ENCODE results near the gene LRCH1. TPM values are rescaled to one million over a fixed set of nuclear protein-coding genes. Genes with fewer than 3 reads are reported as not detected.

The LRCH1 gene
- total and polyA plus RNA-seq, 10 of the 15 experiments (the other 5 are each of a cell fraction or from before 2014, with no cell fraction given), result 5.3 to 48.9 (median 14.4) TPM

GRCh38 chr13:46683676-46684260 lies 130.8 kb downstream of the LRCH1 start (continued):
- TF ChIP-seq IRF5 (IDR thresholded peaks at IDR 0.05; ENCODE audit: borderline replicate concordance), result no peak
- no peak for TF ChIP-seq GATAD2B (conservative IDR thresholded peaks at IDR 0.05; ENCODE audit: low read depth)
- peak; percentile 72; the same call in 1 of the 2 replicates for TF ChIP-seq CBFB (IDR thresholded peaks at IDR 0.05; ENCODE audit: low read depth)
- peak; percentile 14; the same call in 1 of the 2 replicates for TF ChIP-seq RELB (IDR thresholded peaks at IDR 0.05; ENCODE audit: low read depth)
- TF ChIP-seq ZNF24 (IDR thresholded peaks at IDR 0.05), result no peak
- no peak for TF ChIP-seq RAD21 (IDR thresholded peaks at IDR 0.05; ENCODE audit: insufficient read depth, low read depth, low read length)
- TF ChIP-seq TCF7 (IDR thresholded peaks at IDR 0.05; ENCODE audit: borderline replicate concordance), result 0 out of 2 replicates have a peak, but pooled peaks have one; percentile 47
- TF ChIP-seq CREM (IDR thresholded peaks at IDR 0.05; ENCODE audit: low read depth), result no peak
- TF ChIP-seq RUNX3 (IDR thresholded peaks at IDR 0.05; ENCODE audit: low read length), result peak; percentile 96
- TF ChIP-seq IRF4 (IDR thresholded peaks at IDR 0.05; ENCODE audit: low read depth, low read length), result peak; percentile 58; the same call in 1 of the 2 replicates
- TF ChIP-seq NFIC (IDR thresholded peaks at IDR 0.05; ENCODE audit: low read depth, low read length), result peak; percentile 83; the same call in 1 of the 2 replicates
- no peak for TF ChIP-seq NFXL1 (IDR thresholded peaks at IDR 0.05; ENCODE audit: borderline replicate concordance)
- TF ChIP-seq FOXM1 (IDR thresholded peaks at IDR 0.05; ENCODE audit: low read depth, low read length), result peak; percentile 26; the same call in 1 of the 2 replicates
- peak; percentile 82 for TF ChIP-seq JUNB (IDR thresholded peaks at IDR 0.05)
- TF ChIP-seq TAF1 (IDR thresholded peaks at IDR 0.05; ENCODE audit: borderline replicate concordance, low read depth, low read length), result no peak
- 0 out of 2 replicates have a peak, but pooled peaks have one; percentile 37 for TF ChIP-seq MEF2A (IDR thresholded peaks at IDR 0.05; ENCODE audit: insufficient read depth, low read depth, low read length)
- TF ChIP-seq MTA3 (IDR thresholded peaks at IDR 0.05; ENCODE audit: borderline replicate concordance, low read length), result 0 out of 2 replicates have a peak, but pooled peaks have one; percentile 42

Data from GM12878 (cell line).